Ishikawa (cell line): ENCODE results near the gene UGT3A1.

ENCODE experiments used
- CEBPB ChIP-seq: IDR thresholded peaks from 2 replicates; pipeline ENCODE4 v1.6.1; 2012
- CREB1 ChIP-seq: IDR thresholded peaks from 2 replicates; pipeline ENCODE4 v1.6.1; 2012; ENCODE audit warnings: low read depth
- EGR1 ChIP-seq: IDR thresholded peaks from 2 replicates; pipeline ENCODE4 v1.6.1; 2012
- MAX ChIP-seq: IDR thresholded peaks from 2 replicates; pipeline ENCODE4 v1.6.1; 2012
- NFIC ChIP-seq: IDR thresholded peaks from 2 replicates; pipeline ENCODE4 v1.6.1; 2012
- RAD21 ChIP-seq: IDR thresholded peaks from 2 replicates; pipeline ENCODE4 v1.6.1; 2012; ENCODE audit warnings: low read depth
- TCF12 ChIP-seq: IDR thresholded peaks from 2 replicates; pipeline ENCODE4 v1.6.1; 2012; ENCODE audit warnings: low read depth
- TEAD4 ChIP-seq: IDR thresholded peaks from 2 replicates; pipeline ENCODE4 v1.6.1; 2012
- USF1 ChIP-seq: IDR thresholded peaks from 2 replicates; pipeline ENCODE4 v1.6.1; 2012
- YY1 ChIP-seq: IDR thresholded peaks from 2 replicates; pipeline ENCODE4 v1.6.1; 2012; ENCODE audit warnings: low read depth
- TF ChIP-seq, protein P1 (sequence below): IDR thresholded peaks from 2 replicates; pipeline ENCODE4 v1.6.1; 2012; ENCODE audit warnings: low read depth, mild to moderate bottlenecking

DNA sequence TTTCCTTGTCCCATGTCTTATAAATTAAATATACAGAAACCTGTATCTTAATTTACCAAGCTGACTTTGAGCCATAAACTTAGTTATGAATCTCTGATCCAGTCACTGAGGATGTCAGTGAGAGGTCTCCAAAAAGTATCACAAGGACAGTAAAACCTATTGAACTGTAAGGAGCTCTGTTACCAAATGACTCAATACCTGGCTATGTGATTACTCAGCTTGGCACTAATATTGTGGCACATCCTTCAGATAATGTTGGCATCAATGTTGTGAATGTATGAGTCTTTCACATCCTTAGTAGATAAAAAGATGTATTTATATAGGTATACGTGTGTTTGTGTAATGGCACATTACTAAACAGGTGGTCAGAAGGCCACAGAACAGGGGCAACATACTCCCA lies 34.8 kb downstream of the UGT3A1 start:
- TF ChIP-seq RAD21 (no peak), YY1 (no peak), TEAD4 (no peak), MAX (no peak), CREB1 (no peak), CEBPB (no peak), TCF12 (no peak), USF1 (no peak), NFIC (no peak), EGR1 (no peak)
- TF ChIP-seq, protein P1, sequence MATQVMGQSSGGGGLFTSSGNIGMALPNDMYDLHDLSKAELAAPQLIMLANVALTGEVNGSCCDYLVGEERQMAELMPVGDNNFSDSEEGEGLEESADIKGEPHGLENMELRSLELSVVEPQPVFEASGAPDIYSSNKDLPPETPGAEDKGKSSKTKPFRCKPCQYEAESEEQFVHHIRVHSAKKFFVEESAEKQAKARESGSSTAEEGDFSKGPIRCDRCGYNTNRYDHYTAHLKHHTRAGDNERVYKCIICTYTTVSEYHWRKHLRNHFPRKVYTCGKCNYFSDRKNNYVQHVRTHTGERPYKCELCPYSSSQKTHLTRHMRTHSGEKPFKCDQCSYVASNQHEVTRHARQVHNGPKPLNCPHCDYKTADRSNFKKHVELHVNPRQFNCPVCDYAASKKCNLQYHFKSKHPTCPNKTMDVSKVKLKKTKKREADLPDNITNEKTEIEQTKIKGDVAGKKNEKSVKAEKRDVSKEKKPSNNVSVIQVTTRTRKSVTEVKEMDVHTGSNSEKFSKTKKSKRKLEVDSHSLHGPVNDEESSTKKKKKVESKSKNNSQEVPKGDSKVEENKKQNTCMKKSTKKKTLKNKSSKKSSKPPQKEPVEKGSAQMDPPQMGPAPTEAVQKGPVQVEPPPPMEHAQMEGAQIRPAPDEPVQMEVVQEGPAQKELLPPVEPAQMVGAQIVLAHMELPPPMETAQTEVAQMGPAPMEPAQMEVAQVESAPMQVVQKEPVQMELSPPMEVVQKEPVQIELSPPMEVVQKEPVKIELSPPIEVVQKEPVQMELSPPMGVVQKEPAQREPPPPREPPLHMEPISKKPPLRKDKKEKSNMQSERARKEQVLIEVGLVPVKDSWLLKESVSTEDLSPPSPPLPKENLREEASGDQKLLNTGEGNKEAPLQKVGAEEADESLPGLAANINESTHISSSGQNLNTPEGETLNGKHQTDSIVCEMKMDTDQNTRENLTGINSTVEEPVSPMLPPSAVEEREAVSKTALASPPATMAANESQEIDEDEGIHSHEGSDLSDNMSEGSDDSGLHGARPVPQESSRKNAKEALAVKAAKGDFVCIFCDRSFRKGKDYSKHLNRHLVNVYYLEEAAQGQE, result no peak
